Kidney (tissue), 14 donors: ENCODE results near the gene ABHD17B. TPM values are rescaled to one million over a fixed set of nuclear protein-coding genes. Genes with fewer than 3 reads are reported as not detected.

Source experiments
- DNase-seq, 5 donors: peaks; one replicate each; pipeline ENCODE4 v3.0.0-alpha.2; 2013 to 2020
- FAIRE-seq: peaks from 2 replicates; lab custom pipeline; 2012; peaks lifted over from hg19 to GRCh38; lab: Jason Lieb, UNC
- H3K27ac ChIP-seq, 2 donors: one replicate each; pipeline ENCODE4 v1.7.0; 2013; ENCODE audit warnings: low read depth in 2 of 2, low read length in 2 of 2, inconsistent platforms in 1 of 2
- H3K27me3 ChIP-seq: one replicate; pipeline ENCODE4 v1.7.1; 2013; ENCODE audit warnings: low read length, inconsistent platforms; ENCODE audit not compliant: control insufficient read depth, insufficient read depth
- H3K36me3 ChIP-seq, 3 donors: one replicate each; pipeline versions ENCODE4 v1.7.0 to v1.7.1; 2013; ENCODE audit warnings: low read length in 3 of 3, control low read depth in 1 of 3, inconsistent platforms in 1 of 3; ENCODE audit not compliant: insufficient read depth in 3 of 3, control insufficient read depth in 2 of 3
- H3K4me1 ChIP-seq, 3 donors: one replicate each; pipeline versions ENCODE4 v1.7.0 to v1.7.1; 2013; ENCODE audit warnings: low read length in 3 of 3, inconsistent platforms in 1 of 3, low read depth in 1 of 3; ENCODE audit not compliant: control insufficient read depth in 2 of 3, insufficient read depth in 2 of 3
- H3K4me3 ChIP-seq, 3 donors: one replicate each; pipeline versions ENCODE4 v1.7.0 to v1.8.1; 2013; ENCODE audit warnings: low read length in 3 of 3, control low read depth in 1 of 3, inconsistent platforms in 1 of 3
- H3K9ac ChIP-seq, 3 donors: one replicate each; pipeline versions ENCODE4 v1.7.0 to v1.7.1; 2013; ENCODE audit warnings: low read length in 3 of 3, control low read depth in 1 of 3, inconsistent platforms in 1 of 3
- H3K9me3 ChIP-seq, 3 donors: one replicate each; pipeline versions ENCODE4 v1.7.0 to v1.7.1; 2013; ENCODE audit warnings: low read length in 3 of 3, control low read depth in 1 of 3, inconsistent platforms in 1 of 3; ENCODE audit not compliant: control insufficient read depth in 2 of 3, insufficient read depth in 1 of 3
- intact Hi-C: fragments of 100-400 bp; cut with DNase I; formaldehyde crosslinking; loops from one replicate; pipeline ENCODE4 v1.11.1; 2022
- polyA plus RNA-seq: library from polyadenylated mRNA; stranded (reverse); fragments of 350-450 nt; fragmentation: Illumina TruSeq; extraction: RNeasy Lipid Tissue Mini Kit (QIAGEN cat#74804); gene quantifications from one replicate; pipeline ENCODE4 v1.2.3, GENCODE V29; 2014; ENCODE audit warnings: low read depth, low replicate concordance; ENCODE audit not compliant: insufficient read depth
- total RNA-seq: library from RNA; stranded (reverse); fragmentation: NEBNext Ultra II Directional; extraction: Animal tissue kit (Norgen Biotek cat#: 25700); gene quantifications from one replicate; pipeline ENCODE4 v1.2.1, GENCODE V29; 2021
- TF ChIP-seq, protein P1 (sequence below): IDR thresholded peaks from 3 replicates; pipeline ENCODE4 v1.5.1; 2012; ENCODE audit warnings: mild to moderate bottlenecking, moderate library complexity, borderline replicate concordance; ENCODE audit not compliant: insufficient read depth; ENCODE audit errors: extremely low read depth
- donor health status: control.
- donor health status: control.
- donor health status: control.
- donor health status: control.
- donor health status: control.
- donor health status: DM: yes; HTN: yes; CAD: no.
- donor health status: Normal renal cell carcinoma (clear cell type).

ABHD17B gene
- total and polyA plus RNA-seq, 2 donors from 2014 or later = 9.0 to 19.0 TPM

DNA sequence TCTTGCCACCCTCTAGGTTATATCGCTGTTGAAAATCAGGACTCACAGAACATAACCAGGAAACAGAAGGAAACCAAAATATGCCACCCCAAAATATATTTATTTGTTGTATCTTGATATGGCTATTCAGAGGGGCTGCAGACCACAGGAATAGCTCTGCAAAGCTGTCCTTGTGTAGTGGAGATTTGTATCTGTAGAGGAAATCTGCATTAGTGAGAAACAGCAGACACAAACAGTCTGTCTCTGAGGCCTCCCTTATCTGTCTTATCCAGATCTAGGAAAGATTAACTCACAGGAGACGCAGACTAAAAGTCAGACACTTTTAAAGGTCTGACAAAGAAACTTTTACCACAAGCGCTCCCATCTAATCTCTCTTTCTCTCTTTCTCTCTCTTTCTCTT, 88.5 kb downstream of the ABHD17B start:
- intact Hi-C loops = no loop called here
- no peaks in the 10 kb centered on the region for H3K27me3 ChIP-seq
- no peak for FAIRE-seq

DNA sequence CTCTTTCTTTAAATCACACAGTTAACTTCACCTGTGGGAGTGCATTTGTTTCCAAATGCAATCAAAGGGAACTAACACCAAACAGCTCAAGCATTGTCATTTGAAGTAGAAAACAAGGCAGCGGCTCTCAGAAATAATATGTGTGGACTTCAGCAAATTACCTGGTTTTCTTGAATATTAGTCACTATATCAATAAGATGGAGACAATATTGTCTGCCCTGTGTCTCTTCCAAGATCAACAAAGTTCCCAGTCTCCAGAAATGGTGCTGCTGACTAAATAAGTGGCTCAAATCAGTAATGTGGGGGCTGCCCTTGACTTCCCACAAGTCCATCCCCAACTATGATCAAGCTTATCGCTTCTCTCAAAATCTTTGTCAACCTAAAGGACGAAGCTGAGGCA, 89.6 kb downstream of the ABHD17B start:
- no peak overlapping the region for H3K27ac ChIP-seq
- H3K9me3 ChIP-seq = no peaks in the 10 kb centered on the region
- H3K36me3 ChIP-seq = no peaks in the 10 kb centered on the region
- H3K4me1 ChIP-seq = peaks cover 0 to 2% (median 0%) of the 10 kb centered on the region in 3 donors
- FAIRE-seq (no peak), DNase-seq (no peak)
- H3K27me3 ChIP-seq = no peaks in the 10 kb centered on the region
- TF ChIP-seq, protein P1, sequence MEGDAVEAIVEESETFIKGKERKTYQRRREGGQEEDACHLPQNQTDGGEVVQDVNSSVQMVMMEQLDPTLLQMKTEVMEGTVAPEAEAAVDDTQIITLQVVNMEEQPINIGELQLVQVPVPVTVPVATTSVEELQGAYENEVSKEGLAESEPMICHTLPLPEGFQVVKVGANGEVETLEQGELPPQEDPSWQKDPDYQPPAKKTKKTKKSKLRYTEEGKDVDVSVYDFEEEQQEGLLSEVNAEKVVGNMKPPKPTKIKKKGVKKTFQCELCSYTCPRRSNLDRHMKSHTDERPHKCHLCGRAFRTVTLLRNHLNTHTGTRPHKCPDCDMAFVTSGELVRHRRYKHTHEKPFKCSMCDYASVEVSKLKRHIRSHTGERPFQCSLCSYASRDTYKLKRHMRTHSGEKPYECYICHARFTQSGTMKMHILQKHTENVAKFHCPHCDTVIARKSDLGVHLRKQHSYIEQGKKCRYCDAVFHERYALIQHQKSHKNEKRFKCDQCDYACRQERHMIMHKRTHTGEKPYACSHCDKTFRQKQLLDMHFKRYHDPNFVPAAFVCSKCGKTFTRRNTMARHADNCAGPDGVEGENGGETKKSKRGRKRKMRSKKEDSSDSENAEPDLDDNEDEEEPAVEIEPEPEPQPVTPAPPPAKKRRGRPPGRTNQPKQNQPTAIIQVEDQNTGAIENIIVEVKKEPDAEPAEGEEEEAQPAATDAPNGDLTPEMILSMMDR = no peak
- no peak overlapping the region for H3K4me3 ChIP-seq
- H3K9ac ChIP-seq = no peak overlapping the region
- intact Hi-C loops = no loop called here

More for the DNA sequence above, 88.5 kb downstream of the ABHD17B start:
- Histone ChIP-seq H3K27ac (no peak overlapping the region), H3K4me3 (no peak overlapping the region), H3K4me1 (no peaks in the 10 kb centered on the region), H3K36me3 (no peaks in the 10 kb centered on the region), H3K9me3 (no peaks in the 10 kb centered on the region), H3K9ac (no peak overlapping the region)
- DNase-seq = no peak
- TF ChIP-seq, protein P1 = no peak

DNA sequence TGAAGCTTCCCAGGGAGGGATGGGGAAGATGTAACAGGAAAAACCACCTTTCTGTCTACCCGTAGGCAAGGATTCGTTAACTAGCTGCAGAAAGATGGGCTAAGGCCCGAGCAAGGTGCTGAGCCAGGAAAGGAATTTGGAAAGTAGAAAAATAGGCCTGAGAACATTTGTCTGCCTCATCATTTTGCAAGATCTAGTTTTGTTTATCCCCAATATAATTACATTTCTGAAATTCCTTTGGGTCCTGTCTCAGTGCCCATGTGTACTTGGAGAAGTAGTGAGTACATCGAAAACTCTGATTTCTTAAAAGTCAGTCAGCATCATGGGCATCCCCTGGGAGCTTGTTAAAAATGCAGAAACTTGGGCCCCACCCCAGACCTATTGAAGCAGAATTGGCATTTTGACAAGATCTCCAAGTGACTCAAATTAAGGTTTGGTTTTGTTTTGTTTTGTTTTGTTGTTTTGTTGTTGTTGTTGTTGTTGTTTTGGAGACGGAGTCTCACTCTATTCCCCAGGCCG, 90.5 kb downstream of the ABHD17B start:
- H3K36me3 ChIP-seq = no peaks in the 10 kb centered on the region

More for the DNA sequence above, 90.5 kb downstream of the ABHD17B start:
- H3K27me3 ChIP-seq = no peaks in the 10 kb centered on the region
- H3K9me3 ChIP-seq = no peaks in the 10 kb centered on the region
- H3K9ac ChIP-seq = no peak overlapping the region
- intact Hi-C loops = no loop called here
- H3K27ac ChIP-seq = no peak overlapping the region
- peaks cover 0 to 2% (median 0%) of the 10 kb centered on the region in 3 donors for H3K4me1 ChIP-seq
- TF ChIP-seq, protein P1 = no peak
- DNase-seq = no peak
- H3K4me3 ChIP-seq = no peak overlapping the region
- no peak for FAIRE-seq
